Stomach (tissue), 19 donors: ENCODE data around the gene PPP1R13L. TPM values are rescaled to one million over a fixed set of nuclear protein-coding genes. Genes with fewer than 3 reads are reported as not detected.

Experiments
- DNase-seq, 2 donors: peaks; one replicate each; pipeline versions ENCODE4 v3.0.0 to v3.0.0-alpha.2; 2013 to 2019
- H3K27ac ChIP-seq, 5 donors: fragments of 200-600 bp in 4 of 5; sonication (generic) in 4 of 5; one replicate each; pipeline ENCODE4 v1.5.1; 2013 to 2019; ENCODE audit warnings: mild to moderate bottlenecking in 1 of 5, moderate library complexity in 1 of 5
- H3K27me3 ChIP-seq, 3 donors: fragments of 200-600 bp; sonication (generic); one replicate each; pipeline ENCODE4 v1.5.1; 2017 to 2019; ENCODE audit warnings: mixed run types in 1 of 3
- H3K36me3 ChIP-seq, 4 donors: fragments of 200-600 bp; sonication (generic); 1 replicate in 3 of 4; 2 replicates in 1 of 4; pipeline ENCODE4 v1.5.1; 2016 to 2019
- H3K4me1 ChIP-seq, 4 donors: fragments of 200-600 bp; sonication (generic); one replicate each; pipeline ENCODE4 v1.5.1; 2016 to 2019
- H3K4me3 ChIP-seq, 4 donors: fragments of 200-600 bp; sonication (generic) in 3 of 4; one replicate each; pipeline ENCODE4 v1.5.1; 2016 to 2019; ENCODE audit warnings: mild to moderate bottlenecking in 1 of 4
- H3K9me3 ChIP-seq, 4 donors: fragments of 200-600 bp; sonication (generic); one replicate each; pipeline ENCODE4 v1.5.1; 2016 to 2019
- CTCF ChIP-seq, 7 experiments: fragments of 450-650 bp in 4 of 7; fragments of 200-600 bp in 3 of 7; sonication (generic) in 3 of 7; IDR thresholded peaks; one replicate each; pipeline ENCODE4 v1.5.1; 2016 to 2019; ENCODE audit warnings: antibody characterized with exemption in 7 of 7, control low read depth in 2 of 7, mild to moderate bottlenecking in 1 of 7
- EP300 ChIP-seq: sonication (generic); formaldehyde crosslinking; IDR thresholded peaks from one replicate; pipeline ENCODE4 v1.6.1; 2017; ENCODE audit warnings: antibody characterized with exemption
- POLR2A ChIP-seq, 4 donors: fragments of 450-650 bp; IDR thresholded peaks; one replicate each; pipeline ENCODE4 v1.6.1; 2016; ENCODE audit warnings: antibody characterized with exemption in 4 of 4, control low read depth in 2 of 4, mild to moderate bottlenecking in 1 of 4, moderate library complexity in 1 of 4
- POLR2AphosphoS5 ChIP-seq, 3 donors: sonication (generic); formaldehyde crosslinking; IDR thresholded peaks; one replicate each; pipeline ENCODE4 v1.6.1; 2016; ENCODE audit warnings: antibody characterized with exemption in 3 of 3
- WGBS, 5 donors: extraction: QIAGEN DNeasy Blood & Tissue Kit in 3 of 5; methylation state at CpG; one replicate each; pipeline versions ENCODE4 v1.1.5 to v1.1.7; 2013 to 2018; 5-methylcytosine and 5-hydroxymethylcytosine counted together
- intact Hi-C: fragments of 100-400 bp; cut with DNase I; formaldehyde crosslinking; loops from one replicate; pipeline ENCODE4 v1.15.1; 2023; ENCODE audit warnings: low total_unique reads
- long read RNA-seq, 10 donors: transcript quantifications; one replicate each; lab custom pipeline, GENCODE V29; 2026
- polyA plus RNA-seq, 3 donors: library from polyadenylated mRNA; stranded (reverse); fragments of 200-250 nt; gene quantifications; one replicate each; pipeline ENCODE4 v1.2.3, GENCODE V29; 2013
- total RNA-seq, 5 donors: library from RNA; depleted of rRNA; stranded (reverse); fragments of >200 nt; gene quantifications; one replicate each; pipeline versions ENCODE4 v1.1.0 to v1.2.3, GENCODE V29; 2014 to 2016
- donor health status: healthy with polysubstance abuse.
- donor health status: Bipolar disorder and iron deficiency.
- donor health status: healthy.

Gene PPP1R13L
- total RNA-seq (10 to 100 TPM in 3 of 5 donors, 1 to 10 TPM in 2; 2.4 to 44.9 (median 28.0) TPM), polyA plus RNA-seq (100 to 1,000 TPM in 1 of 3 donors, 10 to 100 TPM in 1, 1 to 10 TPM in 1; 9.2 to 120 (median 11.8) TPM)
- long read RNA-seq, donor 1, partial matches to known transcripts: 0 of 1 reads
- long read RNA-seq, donor 1, other reads (novel, unspliced or antisense): 0 of 1 reads
- long read RNA-seq, donor 2, partial matches to known transcripts: 0 of 1 reads
- long read RNA-seq, donor 2, other reads (novel, unspliced or antisense): 0 of 1 reads
- long read RNA-seq, donor 3: 0 reads
- long read RNA-seq, donor 4: 0 reads
- long read RNA-seq, donor 5: 0 reads
- long read RNA-seq, donor 6, transcript PPP1R13L-204 (6 exons, 2,512 nt): major isoform, 6 of 20 reads
- long read RNA-seq, donor 6, partial matches to known transcripts: 12 of 20 reads
- long read RNA-seq, donor 6, other reads (novel, unspliced or antisense): 0 of 20 reads
- long read RNA-seq, donor 7, partial matches to known transcripts: 7 of 7 reads
- long read RNA-seq, donor 7, other reads (novel, unspliced or antisense): 0 of 7 reads
- long read RNA-seq, donor 8, partial matches to known transcripts: 0 of 1 reads
- long read RNA-seq, donor 8, other reads (novel, unspliced or antisense): 0 of 1 reads
- long read RNA-seq, donor 9, partial matches to known transcripts: 0 of 1 reads
- long read RNA-seq, donor 9, other reads (novel, unspliced or antisense): 0 of 1 reads
- long read RNA-seq, donor 10, partial matches to known transcripts: 0 of 3 reads
- long read RNA-seq, donor 10, other reads (novel, unspliced or antisense): 0 of 3 reads

GRCh38 chr19:45404557-45405434 lies at the start of gene PPP1R13L:
PPP1R13L (minus strand) TSS chr19:45405069; CDS start chr19:45398318, 6,751 bp downstream.
- Histone ChIP-seq H3K4me1 (peaks cover 35 to 57% (median 49%) of the 10 kb centered on the region in 4 donors), H3K36me3 (peaks cover 0 to 17% (median 6%) of the 10 kb centered on the region in 4 donors), H3K27ac (peak within 1 kb of the TSS; percentile 89 to 98 (median 91)), H3K4me3 (peak within 1 kb of the TSS; percentile 65 to 87 (median 80)), H3K9me3 (no peaks in the 10 kb centered on the region), H3K27me3 (peaks cover 0 to 28% (median 13%) of the 10 kb centered on the region in 3 donors)
- TF ChIP-seq EP300 (no peak), CTCF (IDR thresholded peaks at IDR 0.05) (no peak), POLR2A (IDR thresholded peaks at IDR 0.05) (no peak), POLR2AphosphoS5 (IDR thresholded peaks at IDR 0.05) (peak in 2 of 3 donors; percentile 54 to 60)
- intact Hi-C loops: no loop called here
- 3 to 7% (median 4%) methylated on average over 41 to 46 of the region's 46 CpGs for WGBS, 5 donors
- peak; percentile 92 to 95 for DNase-seq

GRCh38 chr19:45451850-45452387 lies 47.0 kb upstream of the PPP1R13L start:
- 72 to 80% (median 75%) methylated on average over 12 of the region's 12 CpGs for WGBS, 5 donors
- intact Hi-C loops: no loop called here
- no peak for DNase-seq
- Histone ChIP-seq H3K9me3 (no peaks in the 10 kb centered on the region), H3K4me1 (peaks cover 38 to 59% (median 48%) of the 10 kb centered on the region in 4 donors), H3K27ac (peak overlapping the region in 4 of 5 donors; percentile 85 to 92 (median 88)), H3K27me3 (no peaks in the 10 kb centered on the region), H3K36me3 (no peaks in the 10 kb centered on the region), H3K4me3 (no peak overlapping the region)
- TF ChIP-seq EP300 (no peak), POLR2AphosphoS5 (IDR thresholded peaks at IDR 0.05) (no peak), POLR2A (IDR thresholded peaks at IDR 0.05) (no peak), CTCF (IDR thresholded peaks at IDR 0.05) (no peak)

GRCh38 chr19:45451131-45451849 lies 46.4 kb upstream of the PPP1R13L start:
- H3K9me3 ChIP-seq: no peaks in the 10 kb centered on the region
- peak overlapping the region; percentile 76 to 92 (median 86) for H3K27ac ChIP-seq
- H3K4me1 ChIP-seq: peaks cover 36 to 55% (median 43%) of the 10 kb centered on the region in 4 donors
- TF ChIP-seq POLR2AphosphoS5 (IDR thresholded peaks at IDR 0.05) (peak in 1 of 3 donors; percentile 6), POLR2A (IDR thresholded peaks at IDR 0.05) (peak in 1 of 4 donors; percentile 29), CTCF (IDR thresholded peaks at IDR 0.05) (no peak), EP300 (no peak)
- peak overlapping the region; percentile 43 to 66 (median 60) for H3K4me3 ChIP-seq
- peak; percentile 33 to 82 for DNase-seq
- WGBS, 5 donors: 2 to 7% (median 4%) methylated on average over 20 to 28 of the region's 28 CpGs
- intact Hi-C loops: no loop called here
- H3K36me3 ChIP-seq: no peaks in the 10 kb centered on the region
- no peaks in the 10 kb centered on the region for H3K27me3 ChIP-seq
